HG02884 (cell line): Measurements from ENCODE around the gene CDSN.

Source experiments
- ATAC-seq: cut with Tn5 transposase; IDR thresholded peaks from one replicate; pipeline ENCODE4 v1.9.1; 2021; ENCODE audit warnings: mild to moderate bottlenecking, moderate library complexity; ENCODE audit not compliant: unreplicated experiment

CDSN gene

GRCh38 chr6:31149827-31150447 is 29.7 kb upstream of the CDSN start:
- ATAC-seq, result no peak

- no peak for ATAC-seq
Observed at GRCh38 chr6:31145386-31145785, 25.1 kb upstream of the CDSN start.

GRCh38 chr6:31144970-31145340 is 24.7 kb upstream of the CDSN start:
- no peak for ATAC-seq

- ATAC-seq, result no peak
Observed at GRCh38 chr6:31144296-31144969, 24.2 kb upstream of the CDSN start.

GRCh38 chr6:31143148-31143547 is 22.9 kb upstream of the CDSN start:
- no peak for ATAC-seq

- ATAC-seq, result no peak
Observed at GRCh38 chr6:31142361-31142761, 22.1 kb upstream of the CDSN start.

- ATAC-seq, result no peak
Observed at GRCh38 chr6:31140643-31141042, 20.4 kb upstream of the CDSN start.

GRCh38 chr6:31139599-31139998 is 19.4 kb upstream of the CDSN start:
- no peak for ATAC-seq

GRCh38 chr6:31138982-31139381 is 18.7 kb upstream of the CDSN start, which contains the start of gene PSORS1C2:
Gene PSORS1C2 (minus strand): TSS chr6:31139066. CDS start chr6:31139026, 40 bp downstream.
- no peak for ATAC-seq

GRCh38 chr6:31135710-31136109 is 15.5 kb upstream of the CDSN start:
- ATAC-seq, result no peak

- no peak for ATAC-seq
Observed at GRCh38 chr6:31132806-31133205, 12.6 kb upstream of the CDSN start.

- ATAC-seq, result no peak
Observed at GRCh38 chr6:31131595-31131994, 11.3 kb upstream of the CDSN start.

GRCh38 chr6:31130751-31131150 is 10.5 kb upstream of the CDSN start:
- ATAC-seq, result no peak

GRCh38 chr6:31129130-31129529 is 8.9 kb upstream of the CDSN start:
- ATAC-seq, result no peak

GRCh38 chr6:31128093-31128676 is 7.9 kb upstream of the CDSN start:
- ATAC-seq, result no peak

- no peak for ATAC-seq
Observed at GRCh38 chr6:31126396-31127175, 6.3 kb upstream of the CDSN start.

GRCh38 chr6:31125586-31126363 is 5.5 kb upstream of the CDSN start:
- no peak for ATAC-seq

GRCh38 chr6:31125162-31125561 is 4.9 kb upstream of the CDSN start:
- no peak for ATAC-seq

- no peak for ATAC-seq
Observed at GRCh38 chr6:31122791-31123706, 2.8 kb upstream of the CDSN start.
